Stimulated activated CD8-positive, alpha-beta memory T cell treated with anti-CD3 and anti-CD28 coated beads, Interleukin-4, amount 100 ng/mL, for 24 hours (primary cell): ENCODE results near the gene TRAPPC5.
"Not testable (repeated sequence)": the region's sequence is repeated elsewhere in the genome, so short reads cannot be mapped to it uniquely, and the experiment has no call there.

Source experiments
- DNase-seq: peaks from one replicate; pipeline ENCODE4 v3.0.0-alpha.2; 2020; ENCODE audit warnings: low read depth

Gene TRAPPC5

GRCh38 chr19:7680606-7681339 lies at the start of gene TRAPPC5:
TRAPPC5 (plus strand) TSS chr19:7680833; CDS start chr19:7682254, 1,421 bp downstream.
- peak; percentile 74 for DNase-seq

GRCh38 chr19:7631577-7631976 lies 49.1 kb upstream of the TRAPPC5 start:
- no peak for DNase-seq

GRCh38 chr19:7632340-7633203 lies 48.1 kb upstream of the TRAPPC5 start:
- no peak for DNase-seq

GRCh38 chr19:7633698-7634097 lies 46.9 kb upstream of the TRAPPC5 start, which contains the start of gene PCP2:
PCP2 (minus strand) TSS chr19:7633719; CDS start chr19:7633457, 262 bp downstream.
- DNase-seq: no peak

GRCh38 chr19:7635670-7636069 lies 45.0 kb upstream of the TRAPPC5 start:
- DNase-seq: no peak

- DNase-seq: no peak
These were observed 44.3 kb upstream of the TRAPPC5 start for GRCh38 chr19:7636317-7636690.

GRCh38 chr19:7636691-7637373 lies 43.8 kb upstream of the TRAPPC5 start, which contains the start of gene STXBP2:
STXBP2 (plus strand) TSS chr19:7637110; CDS start chr19:7637150, 40 bp downstream.
- peak; percentile 81 for DNase-seq

- DNase-seq: no peak
These were observed 43.0 kb upstream of the TRAPPC5 start for GRCh38 chr19:7637374-7638256.

- no peak for DNase-seq
These were observed 41.7 kb upstream of the TRAPPC5 start for GRCh38 chr19:7638802-7639465.

GRCh38 chr19:7639863-7640348 lies 40.7 kb upstream of the TRAPPC5 start:
- DNase-seq: no peak

GRCh38 chr19:7640803-7641202 lies 39.8 kb upstream of the TRAPPC5 start:
- DNase-seq: no peak

- no peak for DNase-seq
These were observed 39.0 kb upstream of the TRAPPC5 start for GRCh38 chr19:7641290-7642276.

- no peak for DNase-seq
These were observed 38.2 kb upstream of the TRAPPC5 start for GRCh38 chr19:7642295-7643030.

- DNase-seq: no peak
These were observed 37.6 kb upstream of the TRAPPC5 start for GRCh38 chr19:7643031-7643415.

- DNase-seq: not testable (repeated sequence)
These were observed 36.7 kb upstream of the TRAPPC5 start for GRCh38 chr19:7643629-7644549.

GRCh38 chr19:7644550-7644877 lies 36.1 kb upstream of the TRAPPC5 start:
- no peak for DNase-seq

GRCh38 chr19:7645163-7645562 lies 35.5 kb upstream of the TRAPPC5 start:
- no peak for DNase-seq
